ENCODE data around the gene PRX. TPM values are rescaled to one million over a fixed set of nuclear protein-coding genes. Genes with fewer than 3 reads are reported as not detected.
"Not testable (repeated sequence)": the region's sequence is repeated elsewhere in the genome, so short reads cannot be mapped to it uniquely, and the experiment has no call there.

Gene PRX, protein sequence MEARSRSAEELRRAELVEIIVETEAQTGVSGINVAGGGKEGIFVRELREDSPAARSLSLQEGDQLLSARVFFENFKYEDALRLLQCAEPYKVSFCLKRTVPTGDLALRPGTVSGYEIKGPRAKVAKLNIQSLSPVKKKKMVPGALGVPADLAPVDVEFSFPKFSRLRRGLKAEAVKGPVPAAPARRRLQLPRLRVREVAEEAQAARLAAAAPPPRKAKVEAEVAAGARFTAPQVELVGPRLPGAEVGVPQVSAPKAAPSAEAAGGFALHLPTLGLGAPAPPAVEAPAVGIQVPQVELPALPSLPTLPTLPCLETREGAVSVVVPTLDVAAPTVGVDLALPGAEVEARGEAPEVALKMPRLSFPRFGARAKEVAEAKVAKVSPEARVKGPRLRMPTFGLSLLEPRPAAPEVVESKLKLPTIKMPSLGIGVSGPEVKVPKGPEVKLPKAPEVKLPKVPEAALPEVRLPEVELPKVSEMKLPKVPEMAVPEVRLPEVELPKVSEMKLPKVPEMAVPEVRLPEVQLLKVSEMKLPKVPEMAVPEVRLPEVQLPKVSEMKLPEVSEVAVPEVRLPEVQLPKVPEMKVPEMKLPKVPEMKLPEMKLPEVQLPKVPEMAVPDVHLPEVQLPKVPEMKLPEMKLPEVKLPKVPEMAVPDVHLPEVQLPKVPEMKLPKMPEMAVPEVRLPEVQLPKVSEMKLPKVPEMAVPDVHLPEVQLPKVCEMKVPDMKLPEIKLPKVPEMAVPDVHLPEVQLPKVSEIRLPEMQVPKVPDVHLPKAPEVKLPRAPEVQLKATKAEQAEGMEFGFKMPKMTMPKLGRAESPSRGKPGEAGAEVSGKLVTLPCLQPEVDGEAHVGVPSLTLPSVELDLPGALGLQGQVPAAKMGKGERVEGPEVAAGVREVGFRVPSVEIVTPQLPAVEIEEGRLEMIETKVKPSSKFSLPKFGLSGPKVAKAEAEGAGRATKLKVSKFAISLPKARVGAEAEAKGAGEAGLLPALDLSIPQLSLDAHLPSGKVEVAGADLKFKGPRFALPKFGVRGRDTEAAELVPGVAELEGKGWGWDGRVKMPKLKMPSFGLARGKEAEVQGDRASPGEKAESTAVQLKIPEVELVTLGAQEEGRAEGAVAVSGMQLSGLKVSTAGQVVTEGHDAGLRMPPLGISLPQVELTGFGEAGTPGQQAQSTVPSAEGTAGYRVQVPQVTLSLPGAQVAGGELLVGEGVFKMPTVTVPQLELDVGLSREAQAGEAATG (N-terminal part only)
- 1.3 and 1.8 TPM in 2 replicates for total RNA-seq (2014; rRNA removed; shearing (Covaris generic))

DNA sequence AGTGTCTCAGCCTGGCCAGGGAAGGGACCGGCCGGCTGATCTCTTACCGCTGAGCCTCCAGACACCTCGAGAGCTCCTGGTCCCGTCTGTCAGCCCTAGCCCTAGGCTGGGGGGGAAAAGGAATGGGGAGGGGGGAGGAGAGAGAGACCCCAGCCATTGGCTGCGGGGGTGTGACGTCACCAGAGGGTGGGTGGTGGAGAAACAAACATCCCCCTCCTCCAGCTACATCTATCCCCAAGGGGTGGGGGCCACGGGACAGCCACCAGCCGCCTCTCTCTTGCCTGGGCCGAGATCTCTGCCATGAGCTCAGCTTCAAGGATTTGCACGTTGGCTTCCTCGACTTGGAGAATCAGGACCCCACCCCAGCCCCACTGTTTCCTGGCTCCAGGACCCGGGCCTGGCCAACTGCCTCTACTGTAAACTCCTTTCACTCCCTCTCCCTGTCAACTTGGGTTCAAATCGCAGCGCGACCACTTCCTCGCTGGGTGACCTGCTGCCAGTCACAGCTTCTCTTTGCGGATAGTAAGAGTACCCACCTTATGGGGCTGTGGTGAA, at the start of gene PRX:
TSS of gene PRX (minus strand) at position 88 of the 555 bp plus-strand sequence. CDS start 5,446 bp downstream, outside the sequence.
- no peak for DNase-seq (ENCODE audit: low spot score)

DNA sequence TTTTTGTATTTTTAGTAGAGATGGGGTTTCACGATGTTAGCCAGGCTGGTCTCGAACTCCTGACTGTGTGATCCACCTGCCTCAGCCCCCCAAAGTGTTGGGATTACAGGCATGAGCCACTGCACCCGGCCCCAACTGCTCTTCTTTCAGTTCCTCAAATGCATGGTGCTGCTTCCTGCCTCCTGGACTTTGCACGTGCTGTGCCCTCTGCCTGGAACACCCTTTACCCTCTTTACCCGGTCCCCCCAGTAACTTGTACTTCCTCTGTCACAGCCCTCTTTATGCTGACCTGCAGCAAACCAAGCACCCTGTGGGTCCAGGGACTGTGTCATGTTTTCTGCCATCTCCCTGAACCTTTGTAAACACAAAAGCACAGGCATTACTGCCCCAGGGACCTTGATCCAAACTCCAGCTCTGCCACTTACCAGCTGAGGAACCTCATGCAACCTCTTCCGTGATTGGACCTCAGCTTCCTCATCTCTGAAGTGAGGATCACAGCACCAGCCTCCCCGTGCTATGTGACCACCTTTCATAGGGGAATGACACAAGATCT, 48.6 kb upstream of the PRX start:
- no peak for DNase-seq (ENCODE audit: low spot score)

DNA sequence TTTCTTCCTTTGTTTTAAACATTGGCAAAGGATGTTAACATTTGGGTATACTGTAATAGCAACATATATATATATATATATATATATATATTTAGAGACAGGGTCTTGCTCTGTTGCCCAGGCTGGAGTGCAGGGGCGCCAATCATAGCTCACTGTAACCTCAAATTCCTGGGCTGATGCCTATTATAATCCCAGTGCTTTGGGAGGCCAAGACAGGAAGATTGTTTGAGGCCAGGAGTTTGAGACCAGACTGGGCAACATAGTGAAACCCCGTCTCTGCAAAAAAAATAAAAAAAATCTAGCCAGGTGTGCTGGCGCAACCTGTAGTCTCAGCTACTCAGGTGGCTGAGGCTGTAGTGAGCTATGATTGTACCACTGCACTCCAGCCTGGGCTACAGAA, 47.0 kb upstream of the PRX start:
- no peak for DNase-seq (ENCODE audit: low spot score)

DNA sequence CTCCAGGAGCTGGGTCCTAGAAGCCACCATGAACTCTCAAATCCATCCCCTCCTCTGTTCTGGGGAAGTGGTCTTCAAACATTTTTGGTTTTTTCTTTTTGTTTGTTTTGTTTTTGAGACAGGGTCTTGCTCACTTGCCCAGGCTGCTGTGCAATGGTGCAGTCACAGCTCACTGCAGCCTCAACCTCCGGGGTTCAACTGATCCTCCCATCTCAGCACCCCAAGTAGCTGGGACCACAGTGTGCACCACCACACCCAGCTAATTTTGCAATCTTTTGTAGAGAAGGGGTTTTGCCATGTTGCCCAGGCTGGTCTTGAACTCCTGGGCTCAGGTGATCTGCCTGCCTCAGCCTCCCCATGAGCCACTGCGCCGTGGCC, 45.4 kb upstream of the PRX start:
- DNase-seq (ENCODE audit: low spot score) = no peak

DNA sequence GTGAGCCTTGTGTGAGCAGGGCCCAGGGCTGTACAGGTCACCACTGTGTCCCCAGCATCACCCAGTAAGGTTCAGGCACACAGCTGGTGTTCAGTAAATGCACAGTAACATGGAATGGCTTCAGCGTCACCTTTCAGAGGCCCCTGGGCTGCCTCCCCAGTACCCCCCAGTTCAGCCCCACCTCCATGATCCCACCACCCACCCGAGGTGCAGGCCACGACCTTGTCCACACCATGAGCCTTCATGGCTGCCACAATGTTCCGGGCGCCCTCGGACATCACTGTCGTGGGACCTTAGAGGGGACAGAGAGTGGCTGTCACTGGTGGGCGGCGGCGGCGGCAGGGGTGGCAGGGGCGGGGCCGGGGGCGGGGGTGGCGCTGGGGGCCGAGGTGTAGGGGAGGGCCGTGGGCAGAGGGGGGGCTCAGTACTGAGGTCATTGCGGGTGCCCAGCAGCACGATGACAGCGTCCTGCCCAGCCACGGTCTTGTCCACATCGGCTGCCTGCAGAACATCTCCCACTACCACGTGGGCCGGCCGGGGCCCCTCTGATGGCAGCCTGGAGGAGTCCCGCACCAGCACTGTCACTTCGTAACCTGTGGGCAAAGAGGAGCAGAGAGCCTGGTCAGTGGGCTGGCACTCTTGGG, 44.9 kb upstream of the PRX start:
- no peak for DNase-seq (ENCODE audit: low spot score)

DNA sequence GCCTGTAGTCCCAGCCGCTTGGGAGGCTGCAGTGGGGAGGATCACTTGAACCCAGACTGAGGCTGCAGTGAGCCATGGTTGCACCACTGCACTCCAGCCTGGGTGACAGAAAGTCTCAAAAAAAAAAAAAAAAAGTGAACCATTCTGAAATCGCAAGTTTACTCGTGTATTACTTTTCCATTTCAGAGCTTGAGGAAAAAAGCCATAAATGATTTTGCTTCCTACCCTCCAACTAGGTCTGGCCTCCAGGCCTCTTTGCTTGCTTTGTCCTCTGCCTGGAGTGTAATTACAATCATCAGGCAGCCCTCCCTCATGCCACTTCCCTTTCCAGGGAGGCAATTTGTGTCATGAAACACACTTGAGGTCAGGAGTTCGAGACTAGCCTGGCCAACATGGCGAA, 43.9 kb upstream of the PRX start:
- no peak for DNase-seq (ENCODE audit: low spot score)

DNA sequence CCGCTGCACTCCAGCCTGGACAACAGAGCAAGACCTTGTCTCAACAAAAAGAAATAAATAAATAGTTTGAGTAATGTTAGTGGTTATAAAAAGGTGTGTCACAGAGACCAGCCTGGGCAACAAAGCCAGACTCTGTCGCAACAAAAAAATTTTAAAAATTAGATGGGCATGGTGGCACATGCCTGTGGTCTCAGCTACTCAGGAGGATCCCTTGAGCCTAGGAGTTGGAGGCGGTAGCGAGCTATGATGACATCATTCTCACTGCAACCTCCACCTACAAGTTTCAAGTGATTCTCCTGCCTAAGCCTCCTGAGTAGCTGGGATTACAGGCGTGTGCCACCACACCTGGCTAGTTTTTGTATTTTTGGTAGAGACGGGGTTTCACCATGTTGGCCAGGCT, 40.8 kb upstream of the PRX start:
- not testable (repeated sequence) for DNase-seq (ENCODE audit: low spot score)

DNA sequence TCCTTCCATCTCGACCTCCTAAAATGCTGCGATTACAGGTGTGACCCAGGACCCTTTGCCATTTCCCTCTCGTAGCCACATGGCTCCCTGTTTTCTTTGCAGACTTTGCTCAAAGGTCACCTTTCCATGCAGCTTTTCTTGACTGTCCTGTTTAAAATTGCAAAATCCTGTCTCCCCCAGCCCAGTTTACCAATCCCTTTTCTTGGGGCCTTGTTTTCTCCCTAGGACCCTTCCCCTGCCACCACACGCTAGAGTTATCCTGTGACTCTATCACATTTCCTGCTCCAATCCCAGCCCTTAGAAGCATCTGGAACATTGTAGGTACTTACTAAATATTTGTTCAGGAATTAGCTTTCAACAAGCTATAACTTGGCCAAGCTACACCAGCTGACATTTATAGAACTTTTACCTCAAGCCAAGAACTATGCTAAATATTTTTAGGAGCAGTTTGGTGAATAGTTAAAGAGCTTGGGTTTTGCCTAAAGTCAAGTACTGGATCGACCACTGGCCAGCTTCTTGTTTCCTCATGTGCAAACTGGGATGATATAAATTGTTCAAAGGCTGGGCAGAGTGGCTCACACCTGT, 40.1 kb upstream of the PRX start:
- no peak for DNase-seq (ENCODE audit: low spot score)

DNA sequence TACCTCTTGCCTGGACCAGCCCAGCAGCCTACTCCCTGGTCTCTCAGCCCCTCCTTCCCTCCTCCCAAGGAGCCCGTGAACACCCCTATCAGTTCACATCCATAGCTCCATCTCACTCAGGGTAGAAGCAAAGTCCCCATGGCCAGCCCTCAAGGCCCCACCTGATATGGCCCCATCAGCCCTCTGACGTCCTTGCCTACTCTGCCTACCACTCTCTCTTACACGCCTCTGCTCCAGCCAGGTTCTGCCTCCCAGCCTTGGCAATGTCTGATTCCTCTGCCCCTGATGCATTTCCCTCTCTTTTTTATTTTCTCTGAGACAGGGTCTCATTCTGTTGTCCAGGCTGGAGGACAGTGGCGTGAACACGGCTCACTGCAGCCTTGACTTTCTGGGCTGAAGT, 38.8 kb upstream of the PRX start:
- DNase-seq (ENCODE audit: low spot score) = no peak

DNA sequence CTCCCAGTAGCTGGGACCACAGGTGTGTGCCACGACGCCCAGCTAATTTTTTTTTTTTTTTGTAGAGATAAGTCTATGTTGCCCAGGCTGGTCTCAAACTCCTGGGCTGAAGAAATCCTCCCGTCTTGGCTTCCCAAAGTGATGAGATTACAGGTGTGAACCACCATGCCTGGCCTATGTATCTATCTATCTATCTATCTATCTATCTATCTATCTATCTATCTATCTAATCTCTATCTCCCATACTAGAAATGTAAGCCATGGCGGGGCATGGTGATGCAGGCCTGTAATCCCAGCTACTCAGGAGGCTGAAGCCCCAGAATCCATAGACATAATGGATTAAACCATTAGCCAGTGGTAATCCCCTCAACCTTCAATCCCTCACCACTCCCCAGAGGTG, 37.5 kb upstream of the PRX start:
- DNase-seq (ENCODE audit: low spot score) = no peak

DNA sequence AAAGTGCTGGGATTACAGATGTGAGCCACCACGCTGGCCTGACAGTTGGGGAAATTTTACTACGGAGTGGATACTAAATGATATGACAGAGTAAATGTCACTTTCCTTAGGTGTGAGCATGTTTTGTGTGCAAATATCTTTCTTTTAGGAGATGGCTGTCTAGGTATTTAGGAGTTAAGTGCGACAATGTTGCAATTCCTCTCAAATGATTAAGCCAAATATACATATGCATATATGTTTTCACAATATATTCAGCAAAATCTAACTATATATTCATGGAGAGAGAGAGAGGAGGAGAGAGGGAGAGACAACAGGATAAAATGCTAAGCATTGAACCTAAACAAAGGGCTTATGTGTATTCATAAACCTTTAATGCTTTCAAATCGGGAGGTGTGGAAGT, 36.3 kb upstream of the PRX start:
- no peak for DNase-seq (ENCODE audit: low spot score)

DNA sequence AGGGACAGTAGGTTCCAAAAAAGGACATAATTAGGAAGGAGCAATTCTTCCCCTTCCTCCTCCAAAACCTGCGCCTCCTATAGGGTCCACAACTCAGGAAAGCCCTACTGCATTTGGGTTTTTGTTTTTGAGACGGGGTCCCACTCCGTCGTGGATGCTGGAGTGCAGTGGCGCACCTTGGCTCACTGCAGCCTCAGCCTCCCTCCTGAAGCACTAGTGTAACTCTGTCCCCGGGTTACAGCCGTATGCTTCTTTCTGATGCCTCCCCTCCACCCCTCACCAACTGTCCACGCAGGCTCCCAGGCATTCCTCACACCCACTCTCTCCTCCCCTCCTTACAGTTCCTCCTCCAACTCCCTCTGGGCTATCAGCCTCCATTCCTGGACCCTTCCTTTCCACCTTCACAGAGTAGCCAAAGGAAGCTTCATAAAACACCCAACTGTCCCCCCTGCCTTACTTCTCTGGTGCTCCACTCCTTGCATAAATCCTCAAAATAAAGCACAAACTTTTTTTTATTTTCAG, 33.1 kb upstream of the PRX start:
- no peak for DNase-seq (ENCODE audit: low spot score)

DNA sequence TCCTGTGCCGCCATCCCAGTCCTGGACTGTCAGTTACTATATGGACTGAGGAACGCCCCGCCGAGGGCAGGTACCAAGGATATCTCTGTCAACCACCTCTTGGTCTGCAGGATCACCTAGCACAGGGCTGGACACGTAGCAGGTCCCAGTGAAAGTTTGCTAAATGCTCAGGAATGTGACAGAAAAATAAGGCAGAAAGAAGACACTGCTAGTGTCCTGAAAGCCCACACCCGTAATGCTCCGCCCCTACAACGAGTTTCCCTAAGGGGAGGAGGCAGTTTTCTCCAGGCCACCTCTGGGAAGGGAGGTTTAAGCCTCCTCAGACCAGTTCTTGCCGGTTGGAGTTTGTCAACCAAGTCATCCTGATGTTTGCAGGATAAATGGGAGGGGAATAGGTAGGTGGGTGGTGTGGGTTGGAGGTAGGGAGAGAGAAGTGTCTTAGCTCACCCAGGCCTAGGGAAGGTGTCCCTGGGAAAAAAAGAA, 32.6 kb upstream of the PRX start:
- DNase-seq (ENCODE audit: low spot score) = peak; percentile 63

DNA sequence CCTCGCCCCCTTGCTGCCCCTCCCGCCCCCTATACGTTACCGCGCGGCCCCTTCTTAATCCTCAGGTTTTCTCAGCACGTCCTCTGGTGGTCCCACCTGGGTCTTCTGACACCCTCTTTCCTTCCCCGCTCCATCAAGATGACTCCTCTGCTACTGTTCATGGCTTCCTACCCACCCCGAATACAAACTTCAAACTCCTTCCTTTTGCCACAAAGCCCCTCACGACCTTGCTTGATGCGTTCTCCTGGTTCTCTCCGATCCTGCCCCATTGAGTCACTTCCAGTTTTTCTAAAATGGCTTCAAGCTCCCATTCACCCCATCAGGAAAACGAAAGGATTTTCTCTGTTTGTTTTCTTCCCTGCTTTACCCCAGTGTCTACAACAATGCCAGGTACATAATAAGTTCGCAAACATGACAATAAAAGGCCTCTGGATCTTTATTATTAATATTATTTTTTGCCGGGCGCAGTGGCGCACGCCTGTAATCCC, 31.7 kb upstream of the PRX start:
- no peak for DNase-seq (ENCODE audit: low spot score)

DNA sequence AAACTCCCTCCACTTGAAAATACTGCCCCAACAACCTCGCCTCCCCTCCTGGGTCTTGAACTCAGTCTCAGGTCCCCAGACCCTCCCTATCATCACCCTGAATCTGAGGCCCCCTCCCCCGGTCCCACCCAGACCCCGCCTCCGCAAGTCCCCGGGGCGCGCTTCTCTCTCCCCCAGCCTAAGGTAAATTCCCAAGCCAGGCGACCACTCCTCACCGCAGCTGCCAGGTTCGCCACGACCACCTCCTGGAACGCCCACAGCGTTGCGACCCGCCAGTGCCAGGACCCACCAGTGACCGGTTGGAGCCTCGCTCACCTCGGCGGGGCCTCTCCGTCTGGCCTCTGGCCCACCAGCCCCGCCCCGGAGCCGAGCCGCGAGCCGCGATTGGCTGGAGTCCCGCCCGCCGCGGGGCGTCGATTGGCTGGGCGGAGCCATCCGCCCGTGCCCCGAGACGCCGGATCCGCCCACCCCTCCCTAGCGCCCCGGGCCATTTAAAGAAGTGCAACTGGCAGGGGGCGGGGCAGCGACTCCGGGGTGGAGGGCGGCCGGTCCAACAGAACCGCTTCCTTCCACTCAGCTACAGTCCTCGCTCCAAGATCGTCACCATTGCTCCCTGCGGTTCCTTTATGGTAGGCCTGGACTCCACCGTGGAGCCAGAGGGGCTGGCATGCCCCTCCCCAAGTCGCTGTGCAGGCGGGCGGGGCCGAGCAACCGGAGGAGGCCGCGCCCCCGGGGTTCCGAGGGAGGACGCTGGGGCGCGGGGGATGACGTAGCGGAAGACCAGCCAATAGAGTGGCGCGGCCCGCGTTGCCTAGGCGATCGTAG, 31.0 kb upstream of the PRX start, which contains the start of gene SERTAD3:
TSS of gene SERTAD3 (minus strand) at position 336 of the 825 bp plus-strand sequence. CDS start 2,255 bp downstream, outside the sequence.
- DNase-seq (ENCODE audit: low spot score) = peak; percentile 99

DNA sequence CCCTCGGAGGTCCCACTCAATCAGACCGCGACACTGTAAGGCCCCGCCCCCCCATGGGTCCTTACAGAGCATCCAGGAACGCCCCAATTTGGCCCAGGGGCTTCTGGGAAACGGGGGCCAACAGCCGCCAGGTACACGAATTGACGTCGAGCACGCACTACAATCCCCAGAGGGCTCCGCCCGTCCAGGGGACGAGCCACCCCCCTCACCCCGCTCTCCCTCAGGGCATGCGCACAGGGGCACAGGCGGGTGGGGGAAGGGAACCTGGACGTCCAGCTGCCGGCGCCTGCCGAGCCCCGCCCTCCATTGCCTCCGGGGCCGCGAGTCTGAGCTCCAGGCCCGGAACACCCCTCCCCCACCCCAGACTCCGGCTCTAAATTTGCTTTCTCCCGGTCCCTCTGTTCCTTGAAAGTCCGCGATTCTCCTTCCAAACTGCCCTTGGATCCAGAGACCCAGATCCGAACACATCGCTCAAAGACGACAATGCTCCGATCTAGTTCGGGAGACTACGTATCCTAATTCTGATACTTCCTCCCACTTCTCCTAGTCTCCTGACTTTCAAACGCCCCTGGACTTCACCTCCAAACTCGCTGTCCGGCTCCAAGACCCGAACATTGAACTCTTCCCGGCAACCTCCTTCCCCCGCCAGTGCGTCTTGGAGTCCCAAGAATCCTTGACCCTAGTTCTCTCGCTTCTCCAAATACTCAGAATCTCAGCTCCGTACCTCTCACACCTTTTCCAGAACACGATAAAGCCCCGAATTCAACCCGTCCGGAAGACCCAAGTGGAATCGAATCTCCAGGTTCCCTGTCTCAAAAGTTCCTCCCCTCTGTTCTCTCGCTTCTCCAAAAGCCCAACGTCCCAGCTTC, 30.2 kb upstream of the PRX start:
- DNase-seq (ENCODE audit: low spot score) = peak; percentile 100

DNA sequence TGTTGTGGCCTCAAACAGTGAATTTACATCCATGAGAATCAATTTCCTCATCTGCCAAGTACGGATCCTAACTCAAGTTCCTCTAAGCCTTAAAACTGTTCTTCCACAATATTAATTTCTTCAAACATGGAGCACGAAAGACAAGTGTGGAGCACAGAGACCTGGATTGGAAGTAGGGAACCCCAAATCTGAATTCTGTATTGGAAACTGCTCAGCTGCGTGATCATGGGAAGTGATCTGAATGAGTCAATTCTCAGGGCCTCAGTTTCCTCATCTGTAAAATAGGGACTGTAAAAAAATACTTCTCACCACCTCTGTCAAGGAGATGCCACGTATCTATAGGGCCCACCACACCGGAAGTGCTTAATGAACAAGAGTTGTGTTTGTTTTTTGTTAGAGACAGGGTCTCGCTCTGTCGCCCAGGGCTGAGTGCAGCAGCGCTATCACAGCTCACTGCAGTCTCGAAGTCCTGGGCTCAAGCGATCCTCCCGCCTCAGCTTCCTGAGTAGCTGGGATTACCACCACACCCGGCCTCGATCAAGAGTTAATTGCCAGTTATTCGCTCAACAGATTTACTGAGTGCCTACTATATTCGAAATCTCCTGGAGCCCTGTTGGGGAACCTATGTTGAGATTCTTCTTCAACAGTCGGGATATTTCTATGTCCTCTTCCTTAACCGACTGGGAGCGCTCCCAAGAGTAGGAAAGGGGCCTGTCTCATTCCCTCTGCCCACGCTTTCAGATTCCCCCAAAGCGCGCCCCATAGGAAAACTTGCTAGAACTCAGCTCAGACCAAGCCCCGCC, 29.4 kb upstream of the PRX start:
- no peak for DNase-seq (ENCODE audit: low spot score)
